HepG2 (cell line): ENCODE results near the gene MAPK11. TPM values are rescaled to one million over a fixed set of nuclear protein-coding genes. Genes with fewer than 3 reads are reported as not detected.

ENCODE experiments used
- AGO1 ChIP-seq: fragments of 200-400 bp; formaldehyde crosslinking; IDR thresholded peaks from 2 replicates; pipeline ENCODE4 v1.6.1; 2017; ENCODE audit warnings: mild to moderate bottlenecking, low read depth, low read length, moderate library complexity; ENCODE audit not compliant: poor library complexity, severe bottlenecking
- AGO2 ChIP-seq: fragments of 200-400 bp; formaldehyde crosslinking; optimal IDR thresholded peaks from 2 replicates; pipeline ENCODE3; 2017; ENCODE audit warnings: mild to moderate bottlenecking, low read depth, low read length, moderate library complexity
- PPARG ChIP-seq: conservative IDR thresholded peaks from 2 replicates; pipeline ENCODE4 v1.6.1; 2016; ENCODE audit warnings: missing biosample characterization, missing genetic modification reagents
- YEATS4 ChIP-seq: sonication (generic); formaldehyde crosslinking; IDR thresholded peaks from 2 replicates; pipeline ENCODE4 v1.4.0; 2020; ENCODE audit warnings: missing genetic modification reagents, borderline replicate concordance
- ZBTB21 ChIP-seq: sonication (generic); formaldehyde crosslinking; IDR thresholded peaks from 2 replicates; pipeline ENCODE4 v1.4.0; 2020; ENCODE audit warnings: missing genetic modification reagents
- ZNF274 ChIP-seq: sonication (generic); formaldehyde crosslinking; IDR thresholded peaks from 2 replicates; pipeline ENCODE4 v1.5.1; 2020; ENCODE audit warnings: mild to moderate bottlenecking, missing genetic modification reagents
- ZNF317 ChIP-seq: sonication (generic); formaldehyde crosslinking; IDR thresholded peaks from 2 replicates; pipeline ENCODE4 v1.5.0; 2020; ENCODE audit warnings: mild to moderate bottlenecking, missing genetic modification reagents
- polyA plus RNA-seq, 8 experiments: library from polyadenylated mRNA; depleted of rRNA in 3 of 8; stranded (reverse) in 7 of 8; unstranded in 1 of 8; fragments of >200 nt; fragmentation: Illumina TruSeq in 4 of 8; extraction: Trizol in 4 of 8; gene quantifications; 2 replicates each; pipeline versions ENCODE4 v1.2.1 to v1.2.3, GENCODE V29; 2011 to 2016; ENCODE audit warnings: low read depth in 4 of 8, missing spikeins in 1 of 8, mixed read lengths in 1 of 8; ENCODE audit not compliant: insufficient read depth in 1 of 8
- total RNA-seq, 5 experiments: library from RNA; depleted of rRNA; stranded (reverse); fragments of >200 nt; fragmentation: Illumina TruSeq; extraction: Trizol; gene quantifications; 2 replicates each; pipeline ENCODE4 v1.2.3, GENCODE V29; 2016; ENCODE audit warnings: low read depth in 1 of 5
- TF ChIP-seq, protein P1 (sequence below): sonication (generic); formaldehyde crosslinking; conservative IDR thresholded peaks from 2 replicates; pipeline ENCODE4 v1.4.0; 2020; ENCODE audit warnings: mild to moderate bottlenecking, missing genetic modification reagents, moderate library complexity
- TF ChIP-seq, protein P2 (sequence below): sonication (generic); formaldehyde crosslinking; IDR thresholded peaks from 2 replicates; pipeline ENCODE4 v1.4.0; 2020; ENCODE audit warnings: mild to moderate bottlenecking, low read depth, missing genetic modification reagents

MAPK11 gene
- total and polyA plus RNA-seq, 2 of the 13 experiments (the other 11 are each of a cell fraction or from before 2014, with no cell fraction given): 0.15 to 0.17 TPM

DNA sequence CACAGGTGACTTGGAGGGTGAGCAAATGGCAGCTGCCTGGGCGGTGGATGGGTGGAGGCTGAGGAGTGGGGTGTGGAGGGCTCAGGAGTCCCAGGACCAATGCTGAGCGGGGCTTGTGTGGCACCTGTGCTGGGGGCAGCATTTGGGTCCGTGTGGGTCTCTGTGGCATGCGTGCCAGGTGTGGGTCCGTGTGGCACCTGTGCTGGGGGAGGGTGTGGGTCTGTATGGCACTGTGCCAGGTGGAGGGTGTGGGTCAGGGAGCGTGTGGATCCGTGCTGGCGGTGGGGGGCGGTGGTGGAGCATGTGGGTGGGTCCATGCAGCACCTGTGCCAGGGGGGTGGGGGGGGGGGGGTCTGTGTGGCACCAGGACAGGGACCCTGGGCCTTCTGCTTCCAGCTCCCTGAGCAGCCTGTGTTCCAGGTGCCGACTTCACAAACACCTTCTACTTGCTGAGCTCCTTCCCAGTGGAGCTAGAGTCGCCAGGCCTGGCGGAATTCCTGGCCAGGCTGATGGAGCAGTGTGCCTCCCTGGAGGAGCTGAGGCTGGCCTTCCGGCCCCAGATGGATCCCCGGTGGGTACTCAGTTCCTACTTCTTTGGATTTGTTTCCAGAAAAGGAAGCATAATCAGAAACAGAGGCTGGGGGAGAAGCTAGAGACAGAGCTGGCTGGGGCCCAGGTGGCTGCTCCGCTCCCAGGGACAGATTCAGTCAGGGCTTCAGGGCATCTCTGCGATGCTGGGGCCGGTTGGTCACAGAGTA, 54.7 kb downstream of the MAPK11 start (continued):
- TF ChIP-seq PPARG (no peak), ZNF317 (CRISPR knock-in tag) (no peak), AGO2 (peak; percentile 89), ZBTB21 (CRISPR knock-in tag) (no peak), YEATS4 (no peak), ZNF274 (CRISPR knock-in tag) (no peak), AGO1 (peak; percentile 51)
- TF ChIP-seq, protein P1, sequence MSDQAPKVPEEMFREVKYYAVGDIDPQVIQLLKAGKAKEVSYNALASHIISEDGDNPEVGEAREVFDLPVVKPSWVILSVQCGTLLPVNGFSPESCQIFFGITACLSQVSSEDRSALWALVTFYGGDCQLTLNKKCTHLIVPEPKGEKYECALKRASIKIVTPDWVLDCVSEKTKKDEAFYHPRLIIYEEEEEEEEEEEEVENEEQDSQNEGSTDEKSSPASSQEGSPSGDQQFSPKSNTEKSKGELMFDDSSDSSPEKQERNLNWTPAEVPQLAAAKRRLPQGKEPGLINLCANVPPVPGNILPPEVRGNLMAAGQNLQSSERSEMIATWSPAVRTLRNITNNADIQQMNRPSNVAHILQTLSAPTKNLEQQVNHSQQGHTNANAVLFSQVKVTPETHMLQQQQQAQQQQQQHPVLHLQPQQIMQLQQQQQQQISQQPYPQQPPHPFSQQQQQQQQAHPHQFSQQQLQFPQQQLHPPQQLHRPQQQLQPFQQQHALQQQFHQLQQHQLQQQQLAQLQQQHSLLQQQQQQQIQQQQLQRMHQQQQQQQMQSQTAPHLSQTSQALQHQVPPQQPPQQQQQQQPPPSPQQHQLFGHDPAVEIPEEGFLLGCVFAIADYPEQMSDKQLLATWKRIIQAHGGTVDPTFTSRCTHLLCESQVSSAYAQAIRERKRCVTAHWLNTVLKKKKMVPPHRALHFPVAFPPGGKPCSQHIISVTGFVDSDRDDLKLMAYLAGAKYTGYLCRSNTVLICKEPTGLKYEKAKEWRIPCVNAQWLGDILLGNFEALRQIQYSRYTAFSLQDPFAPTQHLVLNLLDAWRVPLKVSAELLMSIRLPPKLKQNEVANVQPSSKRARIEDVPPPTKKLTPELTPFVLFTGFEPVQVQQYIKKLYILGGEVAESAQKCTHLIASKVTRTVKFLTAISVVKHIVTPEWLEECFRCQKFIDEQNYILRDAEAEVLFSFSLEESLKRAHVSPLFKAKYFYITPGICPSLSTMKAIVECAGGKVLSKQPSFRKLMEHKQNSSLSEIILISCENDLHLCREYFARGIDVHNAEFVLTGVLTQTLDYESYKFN (CRISPR knock-in tag): no peak
- TF ChIP-seq, protein P2, sequence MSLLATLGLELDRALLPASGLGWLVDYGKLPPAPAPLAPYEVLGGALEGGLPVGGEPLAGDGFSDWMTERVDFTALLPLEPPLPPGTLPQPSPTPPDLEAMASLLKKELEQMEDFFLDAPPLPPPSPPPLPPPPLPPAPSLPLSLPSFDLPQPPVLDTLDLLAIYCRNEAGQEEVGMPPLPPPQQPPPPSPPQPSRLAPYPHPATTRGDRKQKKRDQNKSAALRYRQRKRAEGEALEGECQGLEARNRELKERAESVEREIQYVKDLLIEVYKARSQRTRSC (CRISPR knock-in tag): no peak
- TF ChIP-seq, all 625 proteins: peak for 4

Other genes with a start within 250 kb of the MAPK11 start
- gene TTLL8, start 212.1 kb downstream of the MAPK11 start, total RNA-seq (2016; rRNA removed; fragmentation: Illumina TruSeq; extraction: Trizol): not detected in 2 replicates
- not detected in 2 replicates for gene TTLL8, start 212.1 kb downstream of the MAPK11 start, polyA plus RNA-seq (2011; rRNA removed)
- gene MLC1, start 185.0 kb downstream of the MAPK11 start, total RNA-seq (2016; rRNA removed; fragmentation: Illumina TruSeq; extraction: Trizol): not detected in 2 replicates
- gene MLC1, start 185.0 kb downstream of the MAPK11 start, polyA plus RNA-seq (2011; rRNA removed): not detected in 2 replicates
- 0.11 TPM in 1 of 2 replicates, not detected in the other for gene MOV10L1, start 180.4 kb downstream of the MAPK11 start, total RNA-seq (2016; rRNA removed; fragmentation: Illumina TruSeq; extraction: Trizol)
- gene MOV10L1, start 180.4 kb downstream of the MAPK11 start, polyA plus RNA-seq (2011; rRNA removed): 0.12 and 0.31 TPM in 2 replicates
- 0.15 and 0.58 TPM in 2 replicates for gene PANX2, start 99.6 kb downstream of the MAPK11 start, total RNA-seq (2016; rRNA removed; fragmentation: Illumina TruSeq; extraction: Trizol)
- 1.1 TPM in 2 replicates for gene PANX2, start 99.6 kb downstream of the MAPK11 start, polyA plus RNA-seq (2011; rRNA removed)
- gene TRABD, start 84.5 kb downstream of the MAPK11 start, total RNA-seq (2016; rRNA removed; fragmentation: Illumina TruSeq; extraction: Trizol): 16.2 and 21.5 TPM in 2 replicates
- gene TRABD, start 84.5 kb downstream of the MAPK11 start, polyA plus RNA-seq (2011; rRNA removed): 28.9 and 36.8 TPM in 2 replicates
- 12.5 and 19.0 TPM in 2 replicates for gene SELENOO, start 69.4 kb downstream of the MAPK11 start, total RNA-seq (2016; rRNA removed; fragmentation: Illumina TruSeq; extraction: Trizol)
- 14.4 and 18.7 TPM in 2 replicates for gene SELENOO, start 69.4 kb downstream of the MAPK11 start, polyA plus RNA-seq (2011; rRNA removed)
- 5.8 and 15.7 TPM in 2 replicates for gene TUBGCP6, start 25.4 kb downstream of the MAPK11 start, total RNA-seq (2016; rRNA removed; fragmentation: Illumina TruSeq; extraction: Trizol)
- 14.6 and 23.7 TPM in 2 replicates for gene TUBGCP6, start 25.4 kb downstream of the MAPK11 start, polyA plus RNA-seq (2011; rRNA removed)
- gene HDAC10, start 19.1 kb downstream of the MAPK11 start, total RNA-seq (2016; rRNA removed; fragmentation: Illumina TruSeq; extraction: Trizol): 4.0 and 13.9 TPM in 2 replicates
- gene HDAC10, start 19.1 kb downstream of the MAPK11 start, polyA plus RNA-seq (2011; rRNA removed): 14.9 and 19.7 TPM in 2 replicates
- gene MAPK12, start 8.7 kb downstream of the MAPK11 start, total RNA-seq (2016; rRNA removed; fragmentation: Illumina TruSeq; extraction: Trizol): 15.0 and 23.3 TPM in 2 replicates
- 22.2 and 22.8 TPM in 2 replicates for gene MAPK12, start 8.7 kb downstream of the MAPK11 start, polyA plus RNA-seq (2011; rRNA removed)
- gene PLXNB2, start 37.3 kb upstream of the MAPK11 start, total RNA-seq (2016; rRNA removed; fragmentation: Illumina TruSeq; extraction: Trizol): 19.3 and 32.6 TPM in 2 replicates
- 68.9 and 79.4 TPM in 2 replicates for gene PLXNB2, start 37.3 kb upstream of the MAPK11 start, polyA plus RNA-seq (2011; rRNA removed)
- gene DENND6B, start 56.6 kb upstream of the MAPK11 start, total RNA-seq (2016; rRNA removed; fragmentation: Illumina TruSeq; extraction: Trizol): 0.84 and 0.95 TPM in 2 replicates
- gene DENND6B, start 56.6 kb upstream of the MAPK11 start, polyA plus RNA-seq (2011; rRNA removed): 3.8 and 4.2 TPM in 2 replicates
- 36.1 and 55.0 TPM in 2 replicates for gene PPP6R2, start 72.9 kb upstream of the MAPK11 start, total RNA-seq (2016; rRNA removed; fragmentation: Illumina TruSeq; extraction: Trizol)
- gene PPP6R2, start 72.9 kb upstream of the MAPK11 start, polyA plus RNA-seq (2011; rRNA removed): 102 and 112 TPM in 2 replicates
- 21.3 and 40.9 TPM in 2 replicates for gene SBF1, start 204.7 kb upstream of the MAPK11 start, total RNA-seq (2016; rRNA removed; fragmentation: Illumina TruSeq; extraction: Trizol)
- 31.7 and 43.3 TPM in 2 replicates for gene SBF1, start 204.7 kb upstream of the MAPK11 start, polyA plus RNA-seq (2011; rRNA removed)
- gene ADM2, start 211.2 kb upstream of the MAPK11 start, total RNA-seq (2016; rRNA removed; fragmentation: Illumina TruSeq; extraction: Trizol): 0.76 and 1.2 TPM in 2 replicates
- 3.0 and 4.0 TPM in 2 replicates for gene ADM2, start 211.2 kb upstream of the MAPK11 start, polyA plus RNA-seq (2011; rRNA removed)
- gene MIOX, start 216.5 kb upstream of the MAPK11 start, total RNA-seq (2016; rRNA removed; fragmentation: Illumina TruSeq; extraction: Trizol): 1.2 and 1.5 TPM in 2 replicates
- 2.9 and 5.0 TPM in 2 replicates for gene MIOX, start 216.5 kb upstream of the MAPK11 start, polyA plus RNA-seq (2011; rRNA removed)
- 10.2 and 30.6 TPM in 2 replicates for gene LMF2, start 237.3 kb upstream of the MAPK11 start, total RNA-seq (2016; rRNA removed; fragmentation: Illumina TruSeq; extraction: Trizol)
- 23.3 and 37.9 TPM in 2 replicates for gene LMF2, start 237.3 kb upstream of the MAPK11 start, polyA plus RNA-seq (2011; rRNA removed)
- gene NCAPH2, start 237.8 kb upstream of the MAPK11 start, total RNA-seq (2016; rRNA removed; fragmentation: Illumina TruSeq; extraction: Trizol): 44.1 and 64.4 TPM in 2 replicates
- gene NCAPH2, start 237.8 kb upstream of the MAPK11 start, polyA plus RNA-seq (2011; rRNA removed): 27.6 and 28.1 TPM in 2 replicates